ENCODE results near the gene EEFSEC.

EEFSEC gene

DNA sequence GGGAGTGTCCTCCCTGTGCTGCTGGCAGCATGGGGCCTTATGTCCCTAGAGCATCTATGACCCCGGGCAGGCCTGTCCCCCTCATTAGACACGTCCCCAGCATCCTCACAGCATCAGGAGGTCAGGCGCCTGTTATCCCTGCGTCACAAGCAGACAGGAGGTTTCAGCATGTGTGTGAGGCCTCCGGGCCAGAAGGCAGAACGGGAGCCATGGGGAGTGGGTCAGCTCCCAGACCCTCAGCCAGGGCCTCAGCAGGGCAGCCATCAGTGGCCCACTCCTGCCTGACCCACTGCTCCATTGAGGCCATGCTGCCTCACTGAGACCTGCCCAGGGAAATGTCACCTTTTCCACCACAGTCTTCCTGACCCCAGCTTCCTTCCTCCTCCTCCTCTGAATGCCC is 241.8 kb downstream of the EEFSEC start:
- no peak for DNase-seq (ENCODE audit: low read depth)
- no peak for TF ChIP-seq CTCF (IDR thresholded peaks at IDR 0.05; ENCODE audit: control insufficient read depth, insufficient read depth, low read depth, low read length, missing control alignments)
- no peak overlapping the region for H3K4me3 ChIP-seq (ENCODE audit: control insufficient read depth, low read depth, low read length)

- TF ChIP-seq CTCF (IDR thresholded peaks at IDR 0.05; ENCODE audit: control insufficient read depth, insufficient read depth, low read depth, low read length, missing control alignments): no peak
- no peak for DNase-seq (ENCODE audit: low read depth)
- no peak overlapping the region for H3K4me3 ChIP-seq (ENCODE audit: control insufficient read depth, low read depth, low read length)
These were observed 242.3 kb downstream of the EEFSEC start for GRCh38 chr3:128395500-128396162.

- no peak overlapping the region for H3K4me3 ChIP-seq (ENCODE audit: control insufficient read depth, low read depth, low read length)
- DNase-seq (ENCODE audit: low read depth): no peak
- TF ChIP-seq CTCF (IDR thresholded peaks at IDR 0.05; ENCODE audit: control insufficient read depth, insufficient read depth, low read depth, low read length, missing control alignments): no peak
These were observed 244.2 kb downstream of the EEFSEC start for GRCh38 chr3:128397484-128397883.

DNA sequence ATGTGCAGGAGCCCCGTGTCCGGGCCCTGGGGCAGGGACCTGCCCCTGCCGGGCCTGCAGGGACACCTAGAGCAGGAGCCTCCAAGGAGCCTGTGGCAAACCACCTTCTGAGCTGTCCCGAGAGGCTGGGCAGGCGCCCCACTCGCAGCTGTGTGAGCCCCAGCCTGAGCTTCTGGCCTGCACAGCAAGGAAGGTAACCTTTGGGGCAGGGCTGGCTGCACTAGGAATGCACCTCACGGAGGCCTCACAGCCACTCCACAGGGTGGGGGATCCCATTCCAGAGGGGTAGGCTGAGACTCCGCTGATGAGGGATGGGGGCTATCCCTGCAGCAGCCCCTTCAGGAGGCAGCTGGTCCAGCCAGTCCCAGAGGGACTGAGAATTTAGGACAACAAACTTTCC is 245.3 kb downstream of the EEFSEC start:
- TF ChIP-seq CTCF (IDR thresholded peaks at IDR 0.05; ENCODE audit: control insufficient read depth, insufficient read depth, low read depth, low read length, missing control alignments): no peak
- no peak overlapping the region for H3K4me3 ChIP-seq (ENCODE audit: control insufficient read depth, low read depth, low read length)
- DNase-seq (ENCODE audit: low read depth): no peak

DNA sequence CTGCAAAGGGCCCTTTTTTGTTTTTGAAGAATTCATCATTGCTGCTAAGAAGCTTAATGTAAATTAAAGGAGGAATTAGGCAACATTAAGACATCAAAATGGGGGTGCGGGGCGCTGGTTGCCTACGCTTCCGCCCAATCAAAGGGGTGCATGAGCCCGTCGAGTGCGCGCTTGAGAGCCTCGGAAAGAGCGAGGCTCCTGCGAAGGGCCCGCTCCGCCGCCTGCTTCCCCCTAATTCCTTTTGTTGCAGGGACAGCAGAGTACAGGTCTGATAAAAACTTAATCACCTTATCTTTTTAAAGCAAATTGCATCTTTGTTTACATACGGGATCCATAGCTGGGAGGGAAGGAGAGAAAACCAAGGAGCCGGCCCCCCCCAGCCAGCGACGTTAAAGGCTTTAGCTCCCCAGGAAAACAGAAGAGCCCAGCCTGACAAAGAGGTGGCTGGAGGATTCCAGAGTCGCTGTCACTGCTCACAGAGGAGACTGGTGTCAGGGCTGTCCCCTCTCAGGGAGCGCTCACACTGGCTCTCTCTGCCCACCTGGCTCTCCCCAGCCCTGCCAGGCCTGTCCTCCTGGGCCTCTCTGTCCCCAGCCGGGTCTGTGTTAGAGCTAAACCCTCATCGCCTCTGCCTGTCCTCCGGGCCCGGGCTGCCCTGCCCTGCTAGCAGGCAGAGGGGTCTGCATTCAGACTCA is 246.1 kb downstream of the EEFSEC start:
- no peak for DNase-seq (ENCODE audit: low read depth)
- TF ChIP-seq CTCF (IDR thresholded peaks at IDR 0.05; ENCODE audit: control insufficient read depth, insufficient read depth, low read depth, low read length, missing control alignments): no peak
- H3K4me3 ChIP-seq (ENCODE audit: control insufficient read depth, low read depth, low read length): no peak overlapping the region

DNA sequence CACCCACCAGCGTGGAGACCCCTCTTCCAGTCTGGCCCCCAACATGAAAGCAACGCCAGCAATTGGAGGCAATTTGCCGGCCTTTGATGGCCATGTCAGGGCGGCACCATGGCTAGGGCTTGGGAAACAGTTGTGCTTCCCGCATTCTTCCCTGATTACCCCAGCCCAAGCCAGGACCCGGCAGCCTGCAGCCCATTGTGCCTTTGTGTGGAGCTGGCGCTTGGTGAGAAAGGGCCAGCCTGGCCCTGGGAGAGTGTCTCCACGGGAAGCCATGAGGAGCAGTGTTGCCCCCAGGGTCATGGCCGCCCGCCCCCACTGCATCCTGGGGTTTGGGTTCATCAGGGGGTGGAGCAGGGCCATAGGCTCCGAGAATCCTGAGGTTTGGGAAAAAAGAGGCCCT is 247.4 kb downstream of the EEFSEC start:
- H3K4me3 ChIP-seq (ENCODE audit: control insufficient read depth, low read depth, low read length): no peak overlapping the region
- TF ChIP-seq CTCF (IDR thresholded peaks at IDR 0.05; ENCODE audit: control insufficient read depth, insufficient read depth, low read depth, low read length, missing control alignments): no peak
- DNase-seq (ENCODE audit: low read depth): no peak

Data from AG09309 (cell line).